Epithelial cell of proximal tubule (primary cell): ENCODE results near the gene CEP164. TPM values are rescaled to one million over a fixed set of nuclear protein-coding genes. Genes with fewer than 3 reads are reported as not detected.

Source experiments
- DNase-seq: peaks from one replicate; pipeline ENCODE4 v3.0.0-alpha.2; 2011; ENCODE audit warnings: low read depth
- H3K4me3 ChIP-seq: 2 replicates; pipeline ENCODE4 v1.5.1; 2011; ENCODE audit warnings: low read depth, mild to moderate bottlenecking, low read length
- CTCF ChIP-seq: conservative IDR thresholded peaks from 2 replicates; pipeline ENCODE4 v1.5.1; 2012; ENCODE audit warnings: low read depth, mild to moderate bottlenecking, low read length
- total RNA-seq: library from RNA; depleted of rRNA; stranded (reverse); fragments of >200 nt; gene quantifications from 2 replicates; pipeline ENCODE4 v1.2.3, GENCODE V29; 2015

Gene CEP164
- total RNA-seq, 1 donor from 2014 or later, result 20.2 TPM

DNA sequence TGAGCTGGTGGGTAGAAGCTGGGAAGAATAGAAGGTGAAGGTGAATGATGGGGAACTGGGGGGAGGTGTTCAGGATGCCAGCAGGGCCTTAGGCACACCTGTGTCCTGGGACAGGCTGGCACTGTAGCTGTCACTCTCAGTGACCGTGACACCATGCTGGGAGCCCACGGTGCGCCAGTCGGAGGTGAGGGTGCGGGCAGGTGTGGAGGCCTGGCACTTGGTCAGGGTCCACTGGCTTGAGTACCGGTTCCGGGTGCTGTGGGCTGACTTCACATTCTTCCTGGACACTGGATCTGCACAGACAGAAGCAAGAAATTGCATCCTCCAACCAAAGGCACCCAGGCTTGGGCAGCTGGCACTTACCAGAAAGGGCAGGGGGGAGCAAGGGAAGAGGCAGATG lies 103.8 kb downstream of the CEP164 start:
- no peak for TF ChIP-seq CTCF
- H3K4me3 ChIP-seq, result no peak overlapping the region
- no peak for DNase-seq

DNA sequence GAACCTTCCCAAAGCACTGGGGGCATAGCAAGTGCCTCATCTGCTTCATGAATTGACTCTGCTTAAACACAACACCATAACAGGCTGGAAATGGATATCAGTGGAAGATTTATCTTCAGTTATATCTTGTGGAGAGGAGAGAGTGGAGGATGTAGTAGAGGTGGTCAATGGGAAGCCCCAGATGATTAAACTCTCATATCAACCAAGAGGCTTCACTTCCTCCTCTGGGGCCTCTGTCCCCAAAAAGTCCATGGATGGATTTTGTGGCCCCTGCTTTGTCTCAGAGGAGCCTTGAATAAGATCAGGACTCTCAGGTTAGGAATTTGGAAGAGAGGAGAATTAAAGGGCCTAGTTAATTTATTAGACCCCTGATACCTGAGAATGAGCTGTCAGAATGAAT lies 106.1 kb downstream of the CEP164 start:
- no peak overlapping the region for H3K4me3 ChIP-seq
- DNase-seq, result no peak
- TF ChIP-seq CTCF, result no peak

- TF ChIP-seq CTCF, result no peak
- H3K4me3 ChIP-seq, result no peak overlapping the region
- DNase-seq, result no peak
These were observed 106.8 kb downstream of the CEP164 start for GRCh38 chr11:117434481-117434880.

DNA sequence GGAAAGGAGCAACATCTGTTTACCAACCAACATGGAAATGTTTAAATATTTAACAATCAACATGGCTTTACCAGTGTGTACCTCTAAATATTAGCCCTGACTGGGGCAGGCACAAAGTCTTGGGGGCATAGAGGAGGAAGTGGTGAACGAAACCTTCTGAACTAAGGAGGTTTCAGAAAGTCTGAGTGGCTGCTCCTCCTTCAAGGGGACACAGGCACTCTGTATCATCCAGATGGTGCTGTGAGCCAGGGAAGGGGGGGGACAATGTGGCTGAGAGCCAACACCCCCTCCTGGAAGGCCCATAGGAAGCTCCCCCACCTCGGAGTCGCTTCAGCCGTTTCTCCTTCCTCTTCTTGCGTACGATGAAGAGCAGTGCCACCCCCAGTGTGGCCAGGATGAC lies 107.7 kb downstream of the CEP164 start:
- no peak for DNase-seq
- H3K4me3 ChIP-seq, result no peak overlapping the region
- TF ChIP-seq CTCF, result no peak

DNA sequence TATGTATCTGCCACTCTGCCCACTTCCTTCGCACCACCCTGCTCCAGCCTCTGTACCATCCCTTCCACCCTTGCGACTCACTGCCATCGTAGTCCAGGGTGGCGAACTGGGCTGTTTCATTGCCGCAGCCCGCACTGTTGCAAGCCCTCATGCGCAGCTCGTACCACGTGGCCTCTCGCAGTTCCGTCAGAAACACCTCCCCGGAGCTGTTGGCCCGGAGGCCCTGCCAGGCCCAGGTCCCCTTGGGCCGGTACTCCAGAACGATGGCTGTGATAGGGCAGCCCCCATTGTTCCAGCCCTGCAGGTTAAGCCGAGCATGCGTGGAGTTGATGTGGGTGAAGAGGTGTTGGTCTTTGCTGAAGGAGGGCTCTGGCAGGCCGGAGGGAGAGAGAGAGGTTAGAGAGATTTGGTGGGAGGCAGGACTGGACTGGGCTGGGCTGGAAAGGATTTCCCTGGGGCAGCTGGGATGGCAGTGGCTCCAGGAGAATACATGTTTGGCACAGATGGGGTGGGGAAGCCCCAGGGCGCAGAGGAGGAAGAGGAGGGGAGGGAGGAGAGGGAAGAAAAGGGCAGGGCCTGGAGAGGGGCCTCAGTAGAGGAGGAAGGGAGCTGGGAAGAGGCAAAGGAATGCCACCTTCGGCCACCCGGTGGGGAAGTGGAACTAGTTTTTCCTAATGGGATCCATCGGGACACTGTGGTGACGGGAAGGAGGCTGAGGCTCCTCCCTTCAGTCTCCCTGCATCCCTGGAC lies 109.6 kb downstream of the CEP164 start:
- no peak overlapping the region for H3K4me3 ChIP-seq
- TF ChIP-seq CTCF, result no peak
- no peak for DNase-seq

GRCh38 chr11:117437791-117438130 lies 110.1 kb downstream of the CEP164 start:
- no peak for DNase-seq
- no peak for TF ChIP-seq CTCF

GRCh38 chr11:117438371-117439000 lies 110.8 kb downstream of the CEP164 start:
- H3K4me3 ChIP-seq, result no peak overlapping the region
- TF ChIP-seq CTCF, result no peak
- DNase-seq, result no peak

More at GRCh38 chr11:117437791-117438130, 110.1 kb downstream of the CEP164 start:
- no peak overlapping the region for H3K4me3 ChIP-seq
